Ishikawa (cell line): ENCODE data around the gene MYBPC2.

Experiments
- CEBPB ChIP-seq: IDR thresholded peaks from 2 replicates; pipeline ENCODE4 v1.6.1; 2012
- EP300 ChIP-seq: IDR thresholded peaks from 2 replicates; pipeline ENCODE4 v1.6.1; 2012; ENCODE audit warnings: borderline replicate concordance
- NFIC ChIP-seq: IDR thresholded peaks from 2 replicates; pipeline ENCODE4 v1.6.1; 2012
- RAD21 ChIP-seq: IDR thresholded peaks from 2 replicates; pipeline ENCODE4 v1.6.1; 2012; ENCODE audit warnings: low read depth
- TAF1 ChIP-seq: IDR thresholded peaks from 2 replicates; pipeline ENCODE4 v1.6.1; 2012; ENCODE audit warnings: low read depth, mild to moderate bottlenecking
- TEAD4 ChIP-seq: IDR thresholded peaks from 2 replicates; pipeline ENCODE4 v1.6.1; 2012
- YY1 ChIP-seq: IDR thresholded peaks from 2 replicates; pipeline ENCODE4 v1.6.1; 2012; ENCODE audit warnings: low read depth
- ZBTB7A ChIP-seq: IDR thresholded peaks from 2 replicates; pipeline ENCODE4 v1.6.1; 2012; ENCODE audit warnings: low read depth
- TF ChIP-seq, protein P1 (sequence below): IDR thresholded peaks from 2 replicates; pipeline ENCODE4 v1.6.1; 2012; ENCODE audit warnings: low read depth, mild to moderate bottlenecking
- TF ChIP-seq, protein P2 (sequence below): IDR thresholded peaks from 2 replicates; pipeline ENCODE4 v1.6.1; 2012

DNA sequence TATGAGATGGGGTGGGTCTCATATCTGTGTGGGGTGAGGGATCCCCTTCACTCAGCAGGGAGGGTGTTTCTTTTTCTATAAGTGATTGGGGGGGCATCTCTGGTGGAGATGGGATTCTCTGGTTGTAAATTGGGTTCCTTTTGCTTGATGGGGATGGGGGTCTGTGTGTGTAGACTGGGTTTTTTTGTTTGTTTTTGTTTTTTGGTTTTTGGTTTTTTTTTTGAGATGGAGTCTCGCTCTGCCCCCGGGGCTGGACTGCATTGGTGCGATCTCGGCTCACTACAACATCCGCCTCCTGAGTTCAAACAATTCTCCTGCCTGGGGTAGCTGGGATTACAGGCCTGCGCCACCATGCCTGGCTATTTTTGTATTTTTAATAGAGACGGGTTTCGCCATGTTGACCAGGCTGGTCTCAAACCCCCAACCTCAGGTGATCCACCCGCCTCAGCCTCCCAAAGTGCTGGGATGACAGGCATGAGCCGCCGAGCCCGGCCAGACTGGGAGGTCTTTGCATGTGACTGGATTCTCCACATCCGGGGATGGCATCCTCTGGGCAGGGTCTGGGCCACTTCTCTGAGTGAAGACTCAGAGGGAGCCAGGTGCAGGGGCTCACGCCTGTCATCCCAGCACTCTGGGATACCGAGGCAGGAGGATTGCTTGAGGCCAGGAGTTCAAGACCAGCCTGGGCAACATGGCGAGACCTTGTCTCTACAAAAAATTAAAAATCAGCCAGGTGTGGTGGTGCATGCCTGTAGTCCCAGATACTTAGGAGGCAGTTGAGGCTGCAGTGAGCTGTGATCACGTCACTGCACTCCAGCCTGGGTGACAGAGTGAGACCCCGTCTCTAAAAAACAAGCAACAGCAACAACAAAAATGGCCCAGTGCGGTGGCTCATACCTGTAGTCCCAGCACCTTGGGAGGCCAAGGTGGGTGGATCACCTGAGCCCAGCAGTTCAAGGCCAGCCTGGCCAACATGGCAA is 799 bp downstream of the MYBPC2 start:
- TF ChIP-seq ZBTB7A (no peak), EP300 (no peak), TAF1 (no peak), TEAD4 (no peak), CEBPB (no peak), NFIC (no peak), YY1 (no peak), RAD21 (no peak)
- TF ChIP-seq, protein P1, sequence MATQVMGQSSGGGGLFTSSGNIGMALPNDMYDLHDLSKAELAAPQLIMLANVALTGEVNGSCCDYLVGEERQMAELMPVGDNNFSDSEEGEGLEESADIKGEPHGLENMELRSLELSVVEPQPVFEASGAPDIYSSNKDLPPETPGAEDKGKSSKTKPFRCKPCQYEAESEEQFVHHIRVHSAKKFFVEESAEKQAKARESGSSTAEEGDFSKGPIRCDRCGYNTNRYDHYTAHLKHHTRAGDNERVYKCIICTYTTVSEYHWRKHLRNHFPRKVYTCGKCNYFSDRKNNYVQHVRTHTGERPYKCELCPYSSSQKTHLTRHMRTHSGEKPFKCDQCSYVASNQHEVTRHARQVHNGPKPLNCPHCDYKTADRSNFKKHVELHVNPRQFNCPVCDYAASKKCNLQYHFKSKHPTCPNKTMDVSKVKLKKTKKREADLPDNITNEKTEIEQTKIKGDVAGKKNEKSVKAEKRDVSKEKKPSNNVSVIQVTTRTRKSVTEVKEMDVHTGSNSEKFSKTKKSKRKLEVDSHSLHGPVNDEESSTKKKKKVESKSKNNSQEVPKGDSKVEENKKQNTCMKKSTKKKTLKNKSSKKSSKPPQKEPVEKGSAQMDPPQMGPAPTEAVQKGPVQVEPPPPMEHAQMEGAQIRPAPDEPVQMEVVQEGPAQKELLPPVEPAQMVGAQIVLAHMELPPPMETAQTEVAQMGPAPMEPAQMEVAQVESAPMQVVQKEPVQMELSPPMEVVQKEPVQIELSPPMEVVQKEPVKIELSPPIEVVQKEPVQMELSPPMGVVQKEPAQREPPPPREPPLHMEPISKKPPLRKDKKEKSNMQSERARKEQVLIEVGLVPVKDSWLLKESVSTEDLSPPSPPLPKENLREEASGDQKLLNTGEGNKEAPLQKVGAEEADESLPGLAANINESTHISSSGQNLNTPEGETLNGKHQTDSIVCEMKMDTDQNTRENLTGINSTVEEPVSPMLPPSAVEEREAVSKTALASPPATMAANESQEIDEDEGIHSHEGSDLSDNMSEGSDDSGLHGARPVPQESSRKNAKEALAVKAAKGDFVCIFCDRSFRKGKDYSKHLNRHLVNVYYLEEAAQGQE, result no peak
- TF ChIP-seq, protein P2, sequence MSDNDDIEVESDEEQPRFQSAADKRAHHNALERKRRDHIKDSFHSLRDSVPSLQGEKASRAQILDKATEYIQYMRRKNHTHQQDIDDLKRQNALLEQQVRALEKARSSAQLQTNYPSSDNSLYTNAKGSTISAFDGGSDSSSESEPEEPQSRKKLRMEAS, result no peak
